SK-N-MC (cell line): ENCODE data around the gene MARK3.

Source experiments
- EZH2 ChIP-seq: fragments of 200-600 bp; sonication (generic); IDR thresholded peaks from one replicate; pipeline ENCODE4 v1.6.1; 2017; ENCODE audit warnings: antibody characterized with exemption
- FOXP2 ChIP-seq: optimal IDR thresholded peaks from 2 replicates; pipeline ENCODE3; 2011; ENCODE audit warnings: mild to moderate bottlenecking, moderate library complexity; ENCODE audit not compliant: insufficient read depth; ENCODE audit errors: extremely low read length, control extremely low read depth
- POLR2AphosphoS5 ChIP-seq: IDR thresholded peaks from 2 replicates; pipeline ENCODE4 v1.6.1; 2012; ENCODE audit warnings: mild to moderate bottlenecking, low read depth, low read length, borderline replicate concordance

GRCh38 chr14:103538291-103539055 is 153.3 kb downstream of the MARK3 start:
- no peak for TF ChIP-seq EZH2
- TF ChIP-seq POLR2AphosphoS5, result no peak
- TF ChIP-seq FOXP2, result no peak
